K562 (cell line): ENCODE measurements around the gene RBX1. TPM values are rescaled to one million over a fixed set of nuclear protein-coding genes. Genes with fewer than 3 reads are reported as not detected.

Experiments
- ATAC-seq: fragments of 200-7000 bp; cut with Tn5 transposase; 3 replicates; pipeline ENCODE4 v1.9.1; 2020; ENCODE audit warnings: moderate library complexity
- BruUV-seq: library from RNA; stranded (reverse); fragments of 400-500 nt; replicated peaks from 2 replicates; lab custom pipeline; 2021; lab: Mats Ljungman, UMichigan
- CTCF ChIA-PET: fragments of 300-600 bp; formaldehyde crosslinking; extraction: SDS; loops from one replicate; lab custom pipeline; 2021; ENCODE audit warnings: low intra/inter-chr PET ratio; lab: Yijun Ruan, JAX
- POLR2A ChIA-PET: fragments of 300-600, 350-650 bp; sonication (Branson Sonifier 250); formaldehyde crosslinking; extraction: SDS; loops from one replicate; lab custom pipeline; 2021; ENCODE audit warnings: antibody characterized with exemption, inconsistent platforms; lab: Yijun Ruan, JAX
- DNase-seq, 4 experiments: peaks; one replicate each; pipeline versions ENCODE4 v3.0.0 to v3.0.0-alpha.2; 2011 to 2018; ENCODE audit warnings: low spot score in 3 of 4, mixed read lengths in 3 of 4; ENCODE audit errors: extremely low read depth in 1 of 4
- FAIRE-seq: peaks from 2 replicates; lab custom pipeline; 2011; peaks lifted over from hg19 to GRCh38; lab: Jason Lieb, UNC
- H2AFZ ChIP-seq: 2 replicates; pipeline ENCODE4 v1.6.0; 2011; ENCODE audit warnings: low read depth, low read length, control low read depth, inconsistent platforms
- H3K27ac ChIP-seq: fragments of 200-600 bp; 3 replicates; pipeline ENCODE4 v1.8.0; 2011; ENCODE audit warnings: low read depth, mild to moderate bottlenecking, control low read depth, inconsistent platforms, low read length, moderate library complexity, mixed read lengths; ENCODE audit errors: extremely low read depth
- H3K27me3 ChIP-seq, 2 experiments: fragments of 300-600 bp in 1 of 2; 2 replicates in 1 of 2; 3 replicates in 1 of 2; pipeline versions ENCODE4 v1.6.0 to v1.8.0; 2011; ENCODE audit warnings: inconsistent platforms in 2 of 2, low read length in 2 of 2, mild to moderate bottlenecking in 1 of 2, mixed read lengths in 1 of 2, moderate library complexity in 1 of 2; ENCODE audit not compliant: control insufficient read depth in 2 of 2, insufficient read depth in 2 of 2
- H3K36me3 ChIP-seq: fragments of 300-600 bp; 3 replicates; pipeline ENCODE4 v1.8.0; 2011; ENCODE audit warnings: mild to moderate bottlenecking, low read length, inconsistent platforms; ENCODE audit not compliant: control insufficient read depth, insufficient read depth
- H3K4me1 ChIP-seq, 2 experiments: fragments of 200-600 bp in 1 of 2; replicated peaks in 1 of 2; 2 replicates in 1 of 2; 3 replicates in 1 of 2; pipeline versions ENCODE4 v1.5.1 to v1.8.0; 2011; ENCODE audit warnings: inconsistent platforms in 2 of 2, low read length in 2 of 2, mild to moderate bottlenecking in 1 of 2, mixed read lengths in 1 of 2, moderate library complexity in 1 of 2; ENCODE audit not compliant: control insufficient read depth in 2 of 2, insufficient read depth in 2 of 2
- H3K4me2 ChIP-seq: 2 replicates; pipeline ENCODE4 v1.6.1; 2011; ENCODE audit warnings: low read length, control low read depth, inconsistent platforms, mixed read lengths; ENCODE audit not compliant: insufficient read depth
- H3K4me3 ChIP-seq: fragments of 200-600 bp; sonication (generic), shearing (Covaris generic); 2 replicates; pipeline ENCODE4 v1.5.1; 2016; ENCODE audit warnings: control low read depth, inconsistent platforms
- H3K79me2 ChIP-seq: fragments of 200-600 bp; 3 replicates; pipeline ENCODE4 v1.8.0; 2011; ENCODE audit warnings: low read length, inconsistent platforms; ENCODE audit not compliant: control insufficient read depth, insufficient read depth
- H3K9ac ChIP-seq, 2 experiments: 2 replicates each; pipeline versions ENCODE4 v1.6.0 to v1.6.1; 2011; ENCODE audit warnings: low read depth in 2 of 2, low read length in 2 of 2, control low read depth in 1 of 2, inconsistent platforms in 1 of 2, mild to moderate bottlenecking in 1 of 2, mixed read lengths in 1 of 2; ENCODE audit not compliant: insufficient read depth in 1 of 2
- H3K9me1 ChIP-seq: one replicate; pipeline ENCODE4 v1.6.0; 2011; ENCODE audit warnings: inconsistent platforms, mild to moderate bottlenecking, low read length, moderate library complexity; ENCODE audit not compliant: control insufficient read depth, insufficient read depth
- H3K9me3 ChIP-seq: replicated peaks from 2 replicates; pipeline ENCODE4 v1.5.1; 2011; ENCODE audit warnings: low read depth, low read length, inconsistent platforms; ENCODE audit not compliant: control insufficient read depth, insufficient read depth
- H4K20me1 ChIP-seq: replicated peaks from 2 replicates; pipeline ENCODE4 v1.6.1; 2011; ENCODE audit warnings: low read length, inconsistent platforms, mixed read lengths; ENCODE audit not compliant: control insufficient read depth, insufficient read depth
- CREB5 ChIP-seq: fragments of 250-450 bp; sonication (Bioruptor Pico); IDR thresholded peaks from 2 replicates; pipeline ENCODE4 v1.5.0; 2020; ENCODE audit warnings: mild to moderate bottlenecking
- DIDO1 ChIP-seq: fragments of 450-650 bp; IDR thresholded peaks from 2 replicates; pipeline ENCODE4 v1.6.1; 2016; ENCODE audit warnings: low read depth, missing biosample characterization, missing genetic modification characterization
- ZNF707 ChIP-seq: fragments of 250-450 bp; sonication (Bioruptor Pico); conservative IDR thresholded peaks from 2 replicates; pipeline ENCODE4 v1.8.0; 2022; ENCODE audit warnings: inconsistent platforms, mild to moderate bottlenecking, moderate library complexity
- WGBS: fragments of 100-300 bp; shearing (Covaris generic); methylation state at CpG from one replicate; pipeline ENCODE4 v1.1.6; 2016; ENCODE audit warnings: low coverage, mixed read lengths; ENCODE audit not compliant: insufficient coverage; ENCODE audit errors: missing lambda C conversion rate; 5-methylcytosine and 5-hydroxymethylcytosine counted together
- in situ Hi-C: fragments of 300-500 bp; cut with MboI; formaldehyde crosslinking; loops from 4 replicates; pipeline ENCODE4 v1.15.0; 2018; ENCODE audit warnings: inconsistent platforms, mixed read lengths
- intact Hi-C: fragments of 100-400 bp; cut with micrococcal nuclease; formaldehyde crosslinking; loops from 2 replicates; pipeline ENCODE4 v1.14.2; 2022
- polyA plus RNA-seq, 8 experiments: library from polyadenylated mRNA; depleted of rRNA in 4 of 8; stranded (reverse) in 5 of 8; unstranded in 3 of 8; fragments of >200 nt; fragmentation: Nextera tagmentation in 2 of 8; fragmentation: Illumina TruSeq in 1 of 8; extraction: Ambion mirVana in 2 of 8; extraction: Trizol in 1 of 8; gene quantifications; 2 replicates each; pipeline versions ENCODE4 v1.2.1 to v1.2.3, GENCODE V29; 2011 to 2014; ENCODE audit warnings: inconsistent platforms in 1 of 8, missing spikeins in 1 of 8
- total RNA-seq, 7 experiments: library from RNA; depleted of rRNA in 6 of 7; stranded (reverse); fragments of >200 nt in 6 of 7; fragmentation: Illumina TruSeq in 2 of 7; extraction: Trizol in 2 of 7; gene quantifications; 2 replicates each; pipeline versions ENCODE4 v1.2.1 to v1.2.3, GENCODE V29; 2011 to 2021; ENCODE audit warnings: low replicate concordance in 1 of 7
- TF ChIP-seq, protein P1 (sequence below): fragments of 250-450 bp; sonication (Bioruptor Pico); IDR thresholded peaks from 2 replicates; pipeline ENCODE4 v1.8.0; 2022; ENCODE audit warnings: moderate library complexity, mild to moderate bottlenecking, inconsistent platforms

RBX1 gene
- total and polyA plus RNA-seq, 9 of the 15 experiments (the other 6 are each of a cell fraction or from before 2014, with no cell fraction given): 44.0 to 259 (median 67.9) TPM

GRCh38 chr22:40967111-40967760 is 16.1 kb downstream of the RBX1 start (continued):
- TF ChIP-seq CREB5 (CRISPR knock-in tag) (no peak), DIDO1 (no peak)

GRCh38 chr22:40972587-40972986 is 21.4 kb downstream of the RBX1 start:
- ATAC-seq (no peak), DNase-seq (no peak), FAIRE-seq (no peak)
- H3K27me3 ChIP-seq: no peaks in the 10 kb centered on the region
- POLR2A ChIA-PET: interaction anchor here (0.6 to 1.5 kb wide), 7 partner anchors 9 to 591 kb away, joined by 3 to 6 read pairs (median 3); no protein-coding TSS in a partner anchor
- WGBS: 94% methylated on average over 5 of the region's 6 CpGs
- H3K4me1 ChIP-seq: peaks cover 0 to 4% of the 10 kb centered on the region in 2 experiments; a peak in 1 of 5 replicates
- no peak for TF ChIP-seq ZNF707 (CRISPR knock-in tag)
- TF ChIP-seq, protein P1, sequence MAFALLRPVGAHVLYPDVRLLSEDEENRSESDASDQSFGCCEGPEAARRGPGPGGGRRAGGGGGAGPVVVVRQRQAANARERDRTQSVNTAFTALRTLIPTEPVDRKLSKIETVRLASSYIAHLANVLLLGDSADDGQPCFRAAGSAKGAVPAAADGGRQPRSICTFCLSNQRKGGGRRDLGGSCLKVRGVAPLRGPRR (CRISPR knock-in tag): no peak
- in situ Hi-C loops: no loop called here
- no peak overlapping the region for H3K27ac ChIP-seq
- H3K9me3 ChIP-seq: no peaks in the 10 kb centered on the region
- no peak overlapping the region for H3K4me2 ChIP-seq
- BruUV-seq: no TSS peak
- intact Hi-C loops: no loop called here
- no peaks in the 10 kb centered on the region for H3K79me2 ChIP-seq
- H4K20me1 ChIP-seq: no peaks in the 10 kb centered on the region
- CTCF ChIA-PET: no interaction called here
- H2AFZ ChIP-seq: no peak overlapping the region
- H3K36me3 ChIP-seq: peaks cover 39% of the 10 kb centered on the region; the same call in 2 of the 3 replicates
- no peak overlapping the region for H3K4me3 ChIP-seq
- peaks cover 2% of the 10 kb centered on the region for H3K9me1 ChIP-seq
- H3K9ac ChIP-seq: no peak overlapping the region
